Measurements from ENCODE around the gene AGAP1. TPM values are rescaled to one million over a fixed set of nuclear protein-coding genes. Genes with fewer than 3 reads are reported as not detected.
"Not testable (repeated sequence)": the region's sequence is repeated elsewhere in the genome, so short reads cannot be mapped to it uniquely, and the experiment has no call there.

AGAP1 gene
- total RNA-seq, 1 donor from 2014 or later: 3.8 TPM

DNA sequence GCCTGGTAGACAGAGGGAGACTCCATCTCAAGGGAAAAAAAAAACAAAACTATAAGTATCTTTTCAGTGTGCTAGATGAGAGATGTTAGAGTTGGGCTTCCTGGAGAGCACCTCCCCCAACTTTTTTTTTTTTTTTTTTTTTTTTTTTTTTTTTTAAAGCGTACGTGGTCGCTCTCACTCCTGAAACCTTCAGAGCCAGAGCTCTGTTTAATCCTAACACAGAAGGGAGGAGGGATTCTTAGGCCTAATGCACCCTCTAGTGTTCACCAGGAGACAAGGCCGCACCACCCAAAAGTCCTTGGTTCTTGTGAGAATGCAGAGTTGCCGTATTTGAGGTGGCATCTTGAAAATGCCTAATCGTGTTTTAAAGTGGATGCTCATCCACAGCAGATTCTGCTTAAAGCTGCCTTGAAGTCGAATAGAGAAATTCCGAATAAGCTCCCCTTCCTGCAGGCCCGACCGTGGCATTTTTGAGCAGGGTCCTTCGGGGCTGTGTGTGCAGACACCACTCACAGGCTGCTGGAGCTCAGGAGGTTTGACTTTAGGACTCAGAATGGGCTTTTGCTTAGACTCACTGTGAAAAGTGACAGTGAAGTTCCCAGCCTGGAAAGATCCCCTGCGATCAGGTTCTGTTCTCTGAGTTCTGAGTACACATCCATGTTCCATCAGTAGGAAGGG lies 252.6 kb downstream of the AGAP1 start:
- H3K9me3 Mint-ChIP-seq: no peaks in the 10 kb centered on the region
- no peaks in the 10 kb centered on the region for H3K36me3 Mint-ChIP-seq (ENCODE audit: low read depth)

DNA sequence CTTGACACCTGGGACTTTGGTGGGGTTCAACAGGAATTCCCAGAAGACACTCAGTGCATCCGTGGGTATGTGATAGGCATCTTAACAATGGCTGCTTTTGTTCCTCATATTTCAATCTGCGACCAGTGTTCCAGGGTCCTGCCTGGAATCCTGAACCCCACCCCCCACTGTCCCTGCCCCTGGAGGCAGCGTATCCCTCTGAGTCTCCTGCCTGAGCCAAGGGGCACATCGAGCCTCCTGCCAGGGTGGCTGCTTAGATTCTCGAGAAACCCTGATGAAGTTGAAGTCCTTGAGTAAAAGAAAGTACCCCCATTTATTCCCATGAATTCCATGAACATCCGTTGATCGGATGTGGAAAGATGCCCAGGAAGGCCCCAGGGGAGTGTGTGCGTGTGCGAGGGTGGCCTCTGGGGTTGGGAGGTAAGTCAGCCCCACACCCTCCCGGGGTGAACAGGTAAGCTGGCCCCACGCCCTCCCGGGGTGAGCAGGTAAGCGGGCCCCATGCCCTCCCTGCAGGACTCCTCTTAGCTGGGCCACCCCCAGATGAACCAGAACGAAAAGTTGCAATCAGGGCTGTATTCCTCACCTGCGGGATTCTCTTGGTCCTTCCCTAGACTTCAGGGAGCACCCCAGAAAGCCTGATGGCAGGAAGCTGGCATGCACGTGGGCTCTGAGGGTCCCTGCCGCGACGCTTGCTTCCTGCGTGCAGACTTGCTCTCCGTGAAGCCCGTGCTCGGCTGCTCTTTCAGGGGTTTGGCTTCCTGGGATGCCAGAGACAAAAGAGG lies 253.3 kb downstream of the AGAP1 start:
- Mint-ChIP-seq H3K27me3 (peaks cover 6% of the 10 kb centered on the region), H3K9me3 (no peaks in the 10 kb centered on the region), H3K36me3 (ENCODE audit: low read depth) (no peaks in the 10 kb centered on the region), H3K4me3 (no peak overlapping the region), H3K27ac (no peak overlapping the region), H3K4me1 (no peaks in the 10 kb centered on the region)
- no peak for DNase-seq
- intact Hi-C loops (cut with micrococcal nuclease): loop anchor here (10.0 kb wide), 2 partner anchors 612 to 1192 kb away; no protein-coding TSS in a partner anchor

More for the DNA sequence above, 252.6 kb downstream of the AGAP1 start:
- peak; percentile 84 for DNase-seq
- Mint-ChIP-seq H3K27me3 (peaks cover 6% of the 10 kb centered on the region), H3K27ac (no peak overlapping the region), H3K4me3 (no peak overlapping the region), H3K4me1 (no peaks in the 10 kb centered on the region)
- intact Hi-C loops (cut with micrococcal nuclease): loop anchor here (10.0 kb wide), 2 partner anchors 612 to 1192 kb away; no protein-coding TSS in a partner anchor

DNA sequence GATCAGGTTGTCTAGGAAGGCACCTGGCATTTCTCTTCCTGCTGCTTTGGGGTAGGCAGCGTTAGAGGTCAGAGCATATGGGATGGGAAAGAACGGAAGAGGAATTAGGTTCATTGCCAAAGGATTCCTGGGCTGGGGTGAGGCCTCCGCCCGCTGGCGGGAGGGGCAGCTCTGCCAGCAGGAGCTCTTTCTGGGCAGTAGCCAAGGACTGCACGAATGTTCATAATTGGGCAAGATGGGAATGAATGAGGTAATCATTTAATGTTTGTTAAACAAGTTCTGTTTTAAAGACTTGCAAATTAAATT lies 253.9 kb downstream of the AGAP1 start:
- H3K4me1 Mint-ChIP-seq: no peaks in the 10 kb centered on the region
- intact Hi-C loops (cut with micrococcal nuclease): loop anchor here (10.0 kb wide), 2 partner anchors 613 to 1193 kb away; no protein-coding TSS in a partner anchor
- DNase-seq: no peak
- H3K36me3 Mint-ChIP-seq (ENCODE audit: low read depth): no peaks in the 10 kb centered on the region
- H3K27ac Mint-ChIP-seq: no peak overlapping the region
- peaks cover 6% of the 10 kb centered on the region for H3K27me3 Mint-ChIP-seq
- H3K9me3 Mint-ChIP-seq: no peaks in the 10 kb centered on the region
- H3K4me3 Mint-ChIP-seq: no peak overlapping the region

DNA sequence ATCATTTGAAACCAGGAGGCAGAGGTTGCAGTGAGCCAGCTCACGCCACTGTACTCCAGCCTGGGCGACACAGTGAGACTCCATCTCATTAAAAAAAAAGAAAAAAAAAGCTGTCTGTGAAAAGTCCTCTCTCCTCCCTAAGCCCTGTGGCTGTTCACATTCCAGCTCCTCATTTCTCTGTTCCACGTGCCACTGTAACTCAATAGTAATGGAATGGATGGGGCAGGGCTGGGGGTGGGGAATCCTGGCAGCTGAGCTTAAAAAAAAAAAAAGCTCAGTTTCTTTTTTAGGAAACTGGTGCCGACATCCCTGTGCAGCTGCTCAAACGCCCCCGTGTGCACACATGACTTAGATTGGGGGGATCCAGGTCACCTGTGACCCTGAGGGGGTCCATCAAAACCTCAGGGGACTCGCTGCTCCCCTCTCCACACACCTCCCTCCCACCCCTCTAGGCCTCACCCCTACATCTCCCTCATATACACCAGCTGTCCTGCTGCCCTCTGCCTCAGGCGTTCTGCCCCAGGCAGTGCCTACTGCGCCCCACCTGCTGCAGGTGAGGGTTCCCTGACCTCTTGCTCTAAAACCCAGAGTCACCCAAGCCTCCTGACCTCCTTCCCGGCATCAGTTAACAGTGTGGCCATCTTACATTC lies 255.4 kb downstream of the AGAP1 start:
- Mint-ChIP-seq H3K27me3 (peaks cover 6% of the 10 kb centered on the region), H3K9me3 (no peaks in the 10 kb centered on the region), H3K4me1 (no peaks in the 10 kb centered on the region), H3K27ac (no peak overlapping the region), H3K36me3 (ENCODE audit: low read depth) (no peaks in the 10 kb centered on the region), H3K4me3 (no peak overlapping the region)
- intact Hi-C loops (cut with micrococcal nuclease): loop anchor here (10.0 kb wide), 2 partner anchors 614 to 1194 kb away; no protein-coding TSS in a partner anchor
- DNase-seq: no peak

DNA sequence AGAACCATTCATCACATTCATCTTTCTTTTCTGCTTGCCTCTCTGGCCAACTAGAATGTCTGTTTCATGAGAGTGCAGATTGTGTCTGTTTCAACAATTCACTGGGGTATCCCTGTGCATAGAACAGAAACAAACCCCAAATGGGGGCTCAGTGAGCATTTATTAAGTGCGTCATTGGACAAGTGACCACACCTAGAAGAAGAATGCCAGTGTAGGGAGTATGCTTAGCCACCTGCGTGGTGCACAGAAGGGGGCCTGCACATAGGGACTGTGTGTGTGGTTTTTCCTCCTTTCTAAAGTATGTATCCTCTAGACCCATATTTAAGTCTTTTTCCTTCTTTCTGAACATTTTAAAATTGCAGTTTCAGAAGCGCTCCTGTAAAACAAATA lies 255.9 kb downstream of the AGAP1 start:
- no peak for DNase-seq
- no peaks in the 10 kb centered on the region for H3K36me3 Mint-ChIP-seq (ENCODE audit: low read depth)
- H3K27ac Mint-ChIP-seq: no peak overlapping the region
- intact Hi-C loops (cut with micrococcal nuclease): loop anchor here (10.0 kb wide), 2 partner anchors 615 to 1195 kb away; no protein-coding TSS in a partner anchor
- H3K4me3 Mint-ChIP-seq: no peak overlapping the region
- peaks cover 6% of the 10 kb centered on the region for H3K27me3 Mint-ChIP-seq
- no peaks in the 10 kb centered on the region for H3K4me1 Mint-ChIP-seq
- no peaks in the 10 kb centered on the region for H3K9me3 Mint-ChIP-seq

DNA sequence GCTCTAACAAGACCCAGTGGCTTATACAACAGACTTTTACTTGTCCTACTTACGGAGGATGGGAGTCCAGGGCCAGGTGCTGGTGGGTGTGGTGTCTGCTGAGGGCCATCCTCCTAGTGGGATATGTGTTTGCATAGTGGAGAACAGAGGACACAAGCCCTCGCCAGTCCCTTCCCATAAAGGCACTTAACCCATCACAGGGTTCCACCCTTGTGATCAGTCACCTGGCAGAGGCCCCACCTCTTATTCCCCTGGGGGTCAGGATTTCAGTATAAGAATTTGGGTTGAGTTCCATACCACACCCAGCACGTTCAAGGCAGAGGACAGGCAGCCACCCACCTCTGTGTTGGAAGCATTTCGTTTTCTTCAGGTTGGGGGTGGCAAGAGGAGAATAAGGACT lies 259.0 kb downstream of the AGAP1 start:
- Mint-ChIP-seq H3K9me3 (no peaks in the 10 kb centered on the region), H3K27ac (no peak overlapping the region)

DNA sequence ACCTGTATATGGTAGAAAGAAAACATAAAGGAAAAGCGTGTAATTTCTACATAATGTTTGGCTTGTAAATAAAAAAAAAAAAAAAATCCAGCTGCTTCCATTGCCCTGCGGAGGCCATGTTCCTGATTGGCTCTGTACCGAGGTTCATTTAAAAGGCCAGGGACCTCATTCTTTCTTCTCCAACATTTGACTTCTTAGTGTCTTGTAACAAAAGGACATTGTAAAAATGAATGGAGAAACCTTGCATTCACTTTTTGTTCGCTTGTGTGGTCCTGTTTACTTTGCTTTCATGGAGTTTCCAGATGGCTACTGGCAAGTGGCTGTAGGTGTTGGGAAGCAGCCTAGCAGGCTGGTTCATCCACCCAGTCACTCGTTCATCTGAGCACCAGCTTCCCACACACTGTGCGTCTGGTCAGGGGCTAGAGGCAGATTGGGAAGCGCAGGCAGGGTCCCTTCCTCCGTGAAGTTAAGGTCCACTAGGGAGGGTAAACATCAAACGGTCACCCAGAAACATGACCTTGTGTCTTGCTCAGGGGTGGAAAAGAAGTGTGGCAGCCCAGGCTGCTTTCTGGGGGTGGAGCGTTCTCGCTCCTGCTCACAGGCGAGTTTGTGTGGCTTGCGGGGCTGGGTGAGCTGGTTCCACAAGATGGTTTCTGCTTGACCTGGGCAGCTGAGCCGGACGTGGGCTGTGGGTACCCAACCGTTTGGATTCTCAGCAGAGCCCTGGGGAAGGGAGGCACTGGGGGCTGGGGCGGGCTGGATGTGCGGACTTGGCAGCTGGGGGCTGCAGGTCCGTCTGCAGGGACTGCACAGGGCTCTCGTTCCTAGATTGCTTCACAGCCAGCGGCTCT lies 260.7 kb downstream of the AGAP1 start:
- no peak overlapping the region for H3K4me3 Mint-ChIP-seq
- intact Hi-C loops (cut with micrococcal nuclease): no loop called here
- H3K27me3 Mint-ChIP-seq: peaks cover 5% of the 10 kb centered on the region
- DNase-seq: no peak
- no peaks in the 10 kb centered on the region for H3K9me3 Mint-ChIP-seq
- H3K36me3 Mint-ChIP-seq (ENCODE audit: low read depth): no peaks in the 10 kb centered on the region
- no peak overlapping the region for H3K27ac Mint-ChIP-seq
- H3K4me1 Mint-ChIP-seq: no peaks in the 10 kb centered on the region

More for the DNA sequence above, 259.0 kb downstream of the AGAP1 start:
- H3K36me3 Mint-ChIP-seq (ENCODE audit: low read depth): no peaks in the 10 kb centered on the region
- no peaks in the 10 kb centered on the region for H3K4me1 Mint-ChIP-seq
- intact Hi-C loops (cut with micrococcal nuclease): no loop called here
- no peak for DNase-seq
- H3K4me3 Mint-ChIP-seq: no peak overlapping the region
- H3K27me3 Mint-ChIP-seq: peaks cover 6% of the 10 kb centered on the region

DNA sequence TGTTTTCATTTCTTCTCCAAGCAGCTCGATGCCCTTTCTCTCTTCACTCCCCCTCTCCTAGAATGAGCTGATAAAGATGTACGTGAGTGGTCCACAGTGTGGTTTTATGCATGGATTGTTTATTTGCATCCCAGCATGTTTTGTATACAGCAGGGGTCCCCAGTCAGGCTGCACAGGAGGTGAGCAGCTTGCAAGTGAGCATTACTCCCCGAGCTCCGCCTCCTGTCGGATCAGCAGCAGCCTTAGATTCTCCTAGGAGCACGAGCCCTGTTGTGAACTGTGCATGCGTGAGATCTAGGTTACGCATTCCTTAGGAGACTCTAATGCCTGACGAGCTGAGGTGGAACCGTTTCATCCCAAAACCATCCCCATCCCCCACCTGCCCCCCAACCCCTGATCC lies 262.6 kb downstream of the AGAP1 start:
- H3K9me3 Mint-ChIP-seq: no peaks in the 10 kb centered on the region
- no peaks in the 10 kb centered on the region for H3K36me3 Mint-ChIP-seq (ENCODE audit: low read depth)
- intact Hi-C loops (cut with micrococcal nuclease): no loop called here
- H3K4me1 Mint-ChIP-seq: no peaks in the 10 kb centered on the region
- H3K4me3 Mint-ChIP-seq: no peak overlapping the region
- DNase-seq: no peak
- no peaks in the 10 kb centered on the region for H3K27me3 Mint-ChIP-seq
- H3K27ac Mint-ChIP-seq: no peak overlapping the region

DNA sequence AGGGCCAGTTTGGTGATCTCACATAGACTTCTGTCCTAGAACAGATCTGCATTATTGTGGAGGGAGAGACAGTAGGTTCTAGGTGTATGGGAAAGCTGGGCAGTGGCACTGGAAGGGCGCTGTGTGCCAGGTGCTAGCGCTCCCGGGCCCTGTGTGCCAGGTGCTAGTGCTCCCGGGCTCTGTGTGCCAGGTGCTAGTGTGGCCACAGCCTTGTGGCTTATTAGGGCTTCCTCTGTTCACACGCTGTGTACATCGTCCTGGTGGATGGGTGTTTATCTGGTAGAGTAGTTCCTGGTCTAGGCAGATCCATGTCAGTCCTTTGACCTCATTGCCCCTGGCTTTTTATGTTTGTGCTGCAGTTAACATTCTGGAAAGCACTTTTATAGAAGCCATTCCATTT lies 263.4 kb downstream of the AGAP1 start:
- Mint-ChIP-seq H3K27ac (no peak overlapping the region), H3K4me1 (no peaks in the 10 kb centered on the region), H3K36me3 (ENCODE audit: low read depth) (no peaks in the 10 kb centered on the region), H3K27me3 (no peaks in the 10 kb centered on the region), H3K4me3 (no peak overlapping the region), H3K9me3 (no peaks in the 10 kb centered on the region)
- intact Hi-C loops (cut with micrococcal nuclease): no loop called here
- no peak for DNase-seq

DNA sequence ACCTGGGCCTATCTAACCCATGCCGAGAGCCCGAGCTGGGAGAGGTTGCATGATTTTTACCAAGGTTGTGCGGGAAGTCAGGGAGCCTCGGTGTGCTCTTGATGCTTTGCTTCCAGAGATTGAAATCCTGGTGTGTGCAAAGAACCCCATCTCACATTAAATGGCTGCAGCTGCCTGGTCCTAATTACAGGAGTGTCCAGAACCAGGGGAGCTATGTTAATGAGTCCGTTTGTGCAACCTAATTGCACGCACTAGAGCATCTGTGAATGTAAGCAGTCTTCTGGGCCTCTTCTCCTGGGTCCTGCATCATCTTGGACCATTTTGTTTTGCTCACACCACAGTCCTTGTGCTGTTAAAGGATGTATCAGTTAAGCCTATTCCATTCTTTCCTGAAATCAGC lies 263.8 kb downstream of the AGAP1 start:
- intact Hi-C loops (cut with micrococcal nuclease): no loop called here
- H3K4me3 Mint-ChIP-seq: no peak overlapping the region
- H3K4me1 Mint-ChIP-seq: no peaks in the 10 kb centered on the region
- H3K9me3 Mint-ChIP-seq: no peaks in the 10 kb centered on the region
- H3K27ac Mint-ChIP-seq: no peak overlapping the region
- H3K27me3 Mint-ChIP-seq: no peaks in the 10 kb centered on the region
- no peak for DNase-seq
- no peaks in the 10 kb centered on the region for H3K36me3 Mint-ChIP-seq (ENCODE audit: low read depth)

DNA sequence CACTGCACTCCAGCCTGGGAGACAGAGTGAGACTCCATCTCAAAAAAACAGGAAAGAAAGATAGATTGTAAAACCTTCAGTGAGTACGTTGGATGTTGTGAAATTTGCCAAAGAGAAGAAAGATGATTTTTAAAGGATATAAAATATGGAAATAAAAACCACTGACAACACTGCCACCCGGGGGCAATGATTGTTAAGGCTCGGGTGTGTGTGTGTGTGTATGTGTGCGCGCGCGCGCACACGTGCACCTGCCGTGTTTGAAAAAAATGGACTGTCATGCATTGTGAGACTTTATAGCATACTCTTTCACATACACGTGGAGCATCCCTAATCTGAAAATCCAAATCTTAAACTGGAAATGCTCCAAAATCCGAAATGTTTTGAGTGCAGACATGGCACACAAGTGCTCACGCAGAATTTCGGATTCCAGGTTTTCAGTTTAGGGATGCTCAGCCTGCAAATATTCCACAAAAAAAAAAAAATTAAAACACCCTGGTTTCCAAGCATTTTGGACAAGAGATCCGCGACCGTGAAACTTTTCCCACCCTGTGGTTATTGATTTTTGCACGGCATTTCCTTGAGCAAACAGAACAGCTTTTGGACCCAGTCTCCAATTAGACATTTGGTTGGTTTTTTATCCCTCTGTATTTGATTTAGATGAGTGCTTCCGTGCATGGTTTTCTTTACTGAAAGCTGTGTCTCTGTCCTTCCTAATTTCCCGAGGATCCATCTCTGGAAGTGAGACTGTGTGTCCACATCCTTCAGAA lies 269.2 kb downstream of the AGAP1 start:
- intact Hi-C loops (cut with micrococcal nuclease): no loop called here
- Mint-ChIP-seq H3K27me3 (peaks cover 2% of the 10 kb centered on the region), H3K9me3 (no peaks in the 10 kb centered on the region), H3K27ac (no peak overlapping the region), H3K36me3 (ENCODE audit: low read depth) (no peaks in the 10 kb centered on the region), H3K4me3 (no peak overlapping the region), H3K4me1 (no peaks in the 10 kb centered on the region)
- DNase-seq: no peak

DNA sequence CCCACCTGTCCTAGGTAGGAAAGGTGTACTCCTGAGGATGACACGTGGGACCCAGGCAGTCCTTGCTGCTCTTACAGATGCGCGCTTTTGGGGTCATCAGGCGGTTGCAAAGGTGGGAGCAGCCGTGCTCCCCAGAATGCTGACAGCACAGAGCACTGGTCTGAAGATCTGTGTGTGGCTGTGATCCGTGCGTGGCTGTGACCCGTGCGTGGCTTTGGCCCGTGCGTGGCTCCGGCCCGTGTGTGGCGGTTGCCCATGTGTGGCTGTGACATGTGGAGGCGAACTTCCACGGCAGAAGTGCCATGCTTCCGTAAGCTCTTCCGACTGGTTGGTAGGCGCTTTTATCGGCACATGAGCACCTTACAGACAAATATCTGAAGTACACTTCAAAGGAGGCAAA lies 270.0 kb downstream of the AGAP1 start:
- no peak overlapping the region for H3K27ac Mint-ChIP-seq
- intact Hi-C loops (cut with micrococcal nuclease): no loop called here

DNA sequence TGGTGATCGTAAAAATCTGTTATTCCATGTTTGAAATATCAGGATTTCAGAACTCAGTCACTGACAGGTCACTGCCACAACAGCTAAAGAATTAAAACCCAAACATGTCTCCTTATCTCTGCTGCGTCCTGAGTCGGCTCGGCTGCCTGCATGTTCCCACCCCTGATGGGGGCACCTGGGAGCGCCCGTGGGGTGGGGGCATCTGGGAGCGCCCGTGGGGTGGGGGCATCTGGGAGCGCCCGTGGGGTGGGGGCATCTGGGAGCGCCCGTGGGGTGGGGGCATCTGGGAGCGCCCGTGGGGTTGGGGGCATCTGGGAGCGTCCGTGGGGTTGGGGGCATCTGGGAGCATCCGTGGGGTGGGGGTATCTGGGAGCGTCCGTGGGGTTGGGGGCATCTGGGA lies 270.6 kb downstream of the AGAP1 start:
- DNase-seq; intact Hi-C loops (cut with micrococcal nuclease); H3K27me3 Mint-ChIP-seq; H3K9me3 Mint-ChIP-seq; H3K4me1 Mint-ChIP-seq; H3K36me3 Mint-ChIP-seq (ENCODE audit: low read depth); H3K4me3 Mint-ChIP-seq; H3K27ac Mint-ChIP-seq: not testable (repeated sequence)

More for the DNA sequence above, 270.0 kb downstream of the AGAP1 start:
- H3K9me3 Mint-ChIP-seq: no peaks in the 10 kb centered on the region
- DNase-seq: no peak
- no peak overlapping the region for H3K4me3 Mint-ChIP-seq
- no peaks in the 10 kb centered on the region for H3K4me1 Mint-ChIP-seq
- no peaks in the 10 kb centered on the region for H3K36me3 Mint-ChIP-seq (ENCODE audit: low read depth)
- H3K27me3 Mint-ChIP-seq: peaks cover 2% of the 10 kb centered on the region

Data from activated CD4-positive, alpha-beta T cell treated with anti-CD3 and anti-CD28 coated beads, Interleukin-2, amount 10 ng/mL, durations not matched to agents 24 days and 14 days (primary cell).